Activated CD4-positive, CD25-positive, alpha-beta regulatory T cell treated with anti-CD3 and anti-CD28 coated beads, Interleukin-2, amount 50 U/mL, for 72 hours (primary cell): ENCODE results near the gene GLT8D2.
"Not testable (repeated sequence)": the region's sequence is repeated elsewhere in the genome, so short reads cannot be mapped to it uniquely, and the experiment has no call there.

Experiments used
- DNase-seq: peaks from one replicate; pipeline ENCODE4 v3.0.0; 2021

Gene GLT8D2

DNA sequence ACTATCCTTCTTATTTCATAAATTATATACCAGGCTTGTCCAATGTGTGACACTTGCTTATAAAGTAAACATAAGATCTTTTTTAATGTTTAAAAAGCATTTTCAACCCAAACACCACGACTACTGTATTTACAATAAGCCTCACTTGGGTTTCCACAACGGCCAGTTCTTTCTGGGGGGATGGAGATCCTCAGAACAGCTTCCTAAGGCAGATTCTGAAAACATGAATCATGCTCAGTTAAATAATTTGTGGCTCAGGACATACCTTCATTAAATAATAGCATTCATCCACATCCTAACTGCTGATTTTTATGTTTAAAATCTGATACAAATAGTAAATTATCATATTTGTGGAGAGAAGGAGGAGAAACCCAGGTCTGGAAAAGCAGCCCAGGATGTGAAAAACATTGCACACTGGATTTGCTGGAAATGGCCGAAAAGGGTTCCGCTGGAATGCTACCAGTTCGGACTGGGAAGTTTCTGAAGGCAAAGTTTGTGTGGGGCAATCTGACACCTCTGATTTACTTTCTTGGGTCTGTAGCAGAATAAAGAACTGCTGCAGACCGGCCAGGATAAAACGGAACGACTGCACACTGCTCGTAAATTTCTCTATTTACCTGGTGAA, 597 bp downstream of the GLT8D2 start:
- no peak for DNase-seq

DNA sequence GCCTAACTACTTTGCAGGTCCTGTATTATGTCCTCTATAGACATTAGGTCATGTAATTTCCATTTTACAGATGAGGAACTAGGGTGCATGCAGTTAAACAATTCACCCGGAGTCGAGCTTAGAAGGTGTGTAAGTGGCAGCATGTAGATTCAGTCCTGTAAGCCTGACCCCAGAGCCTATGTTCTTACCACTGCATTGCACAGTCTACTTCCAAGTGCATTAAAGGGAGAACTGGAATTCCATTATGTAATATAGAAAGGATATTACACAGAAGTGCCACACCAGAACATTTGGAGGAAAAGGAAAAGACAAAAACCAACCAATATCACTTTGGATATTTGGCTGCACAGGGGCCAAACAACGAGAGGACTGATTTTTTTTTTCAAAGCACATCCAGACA, 1.2 kb downstream of the GLT8D2 start:
- DNase-seq, result no peak

DNA sequence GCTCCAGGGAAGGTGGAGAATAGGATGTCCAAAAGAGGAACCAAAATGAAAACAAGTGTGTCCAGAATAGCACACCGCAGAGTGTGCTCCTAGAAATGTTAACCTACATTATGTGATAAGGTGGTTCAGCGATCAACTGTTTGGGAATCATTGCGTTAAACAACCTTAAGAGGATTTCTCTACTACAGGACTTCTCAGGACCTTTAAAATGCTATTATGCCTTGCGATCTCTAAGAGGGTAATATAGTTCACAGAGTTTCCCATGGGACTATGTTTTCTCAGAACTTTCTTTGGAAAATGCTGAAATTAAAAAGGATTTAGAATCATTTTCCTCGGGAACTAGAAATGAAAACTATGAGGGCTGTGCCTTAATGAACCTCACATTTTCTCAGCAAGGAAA, 1.8 kb downstream of the GLT8D2 start:
- DNase-seq, result no peak

DNA sequence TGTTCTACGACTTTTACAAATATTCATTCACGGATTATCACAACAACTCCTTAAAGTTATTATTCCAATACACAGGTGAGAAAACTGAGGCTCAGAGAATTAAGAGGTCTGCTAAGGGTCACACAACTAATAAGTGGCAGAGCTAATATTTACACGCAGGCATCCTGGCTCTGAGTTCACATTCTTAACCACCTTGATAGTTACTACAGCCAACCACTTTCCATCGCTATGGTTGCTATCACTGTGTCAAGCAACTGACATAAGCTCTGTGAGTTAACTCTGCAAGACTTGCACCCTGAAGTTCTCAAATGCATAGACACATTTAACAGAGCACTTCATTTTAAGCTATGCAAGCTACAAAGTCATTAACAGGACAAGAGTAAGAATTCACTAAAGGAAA, 3.7 kb downstream of the GLT8D2 start:
- DNase-seq, result no peak

DNA sequence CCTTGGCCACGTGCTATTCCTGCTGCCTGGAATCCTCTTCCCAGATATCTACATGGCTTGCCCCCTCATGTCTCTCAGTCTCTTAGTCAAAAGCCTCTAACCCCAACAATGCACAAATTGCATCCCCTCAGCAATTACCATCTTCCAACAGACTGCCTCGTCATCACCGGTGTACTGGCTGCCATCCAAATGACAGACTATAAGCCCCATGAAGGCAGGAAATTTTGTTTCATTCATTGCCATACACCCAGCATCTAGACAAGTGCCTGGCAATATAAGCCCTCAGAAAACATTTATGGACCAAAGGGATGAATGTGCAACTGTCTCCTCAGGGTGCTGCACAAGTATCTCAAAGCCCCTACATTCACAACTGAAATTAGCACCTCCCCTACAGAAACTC, 5.8 kb downstream of the GLT8D2 start:
- DNase-seq, result no peak

DNA sequence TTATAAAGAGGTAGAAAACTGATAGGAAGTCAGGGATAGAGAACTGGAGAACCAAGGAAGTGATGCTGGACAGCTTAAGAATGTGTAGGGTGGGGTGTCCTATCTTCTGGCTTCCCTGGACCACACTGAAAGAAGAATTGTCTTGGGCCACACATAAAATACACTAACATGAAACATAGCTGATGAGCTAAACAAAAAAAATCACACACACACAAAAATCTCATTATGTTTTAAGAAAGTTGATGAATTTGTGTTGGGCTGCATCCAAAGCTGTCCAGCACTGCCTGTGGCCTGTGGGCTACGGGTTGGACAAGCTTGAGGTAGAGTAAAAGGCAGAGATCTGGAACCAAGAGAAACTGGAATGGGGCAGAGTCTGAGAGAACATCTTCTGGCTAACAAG, 7.4 kb downstream of the GLT8D2 start:
- DNase-seq, result no peak

DNA sequence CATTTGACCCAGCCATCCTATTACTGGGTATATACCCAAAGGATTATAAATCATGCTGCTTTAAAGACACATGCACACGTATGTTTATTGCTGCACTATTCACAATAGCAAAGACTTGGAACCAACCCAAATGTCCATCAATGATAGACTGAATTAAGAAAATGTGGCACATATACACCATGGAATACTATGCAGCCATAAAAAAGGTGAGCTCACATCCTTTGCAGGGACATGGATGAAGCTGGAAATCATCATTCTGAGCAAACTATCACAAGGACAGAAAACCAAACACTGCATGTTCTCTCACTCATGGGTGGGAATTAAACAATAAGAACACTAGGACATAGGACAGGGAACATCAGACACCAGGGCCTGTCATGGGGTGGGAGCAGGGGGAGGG, 10.2 kb downstream of the GLT8D2 start:
- not testable (repeated sequence) for DNase-seq

DNA sequence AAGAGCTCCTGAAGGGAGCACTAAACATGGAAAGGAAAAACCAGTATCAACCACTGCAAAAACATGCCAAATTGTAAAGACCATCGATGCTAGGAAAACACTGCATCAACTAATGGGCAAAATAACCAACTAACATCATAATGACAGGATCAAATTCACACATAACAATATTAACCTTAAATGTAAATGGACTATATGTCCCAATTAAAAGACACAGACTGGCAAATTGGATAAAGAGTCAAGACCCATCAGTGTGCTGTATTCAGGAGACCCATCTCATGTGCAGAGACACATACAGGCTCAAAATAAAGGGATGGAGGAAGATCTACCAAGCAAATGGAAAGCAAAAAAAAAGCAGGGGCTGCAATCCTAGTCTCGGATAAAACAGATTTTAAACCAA, 13.8 kb downstream of the GLT8D2 start:
- not testable (repeated sequence) for DNase-seq

DNA sequence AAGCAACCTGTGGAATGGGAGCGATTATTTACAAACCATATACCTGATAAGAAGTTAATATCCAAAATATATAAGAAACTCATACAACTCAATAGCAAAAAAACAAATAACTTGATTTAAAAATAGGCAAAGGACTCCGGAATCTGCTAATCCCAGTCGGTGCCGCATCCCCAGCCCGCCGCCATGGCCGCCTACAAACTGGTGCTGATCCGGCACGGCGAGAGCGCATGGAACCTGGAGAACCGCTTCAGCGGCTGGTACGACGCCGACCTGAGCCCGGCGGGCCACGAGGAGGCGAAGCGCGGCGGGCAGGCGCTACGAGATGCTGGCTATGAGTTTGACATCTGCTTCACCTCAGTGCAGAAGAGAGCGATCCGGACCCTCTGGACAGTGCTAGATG, 19.4 kb downstream of the GLT8D2 start:
- not testable (repeated sequence) for DNase-seq

DNA sequence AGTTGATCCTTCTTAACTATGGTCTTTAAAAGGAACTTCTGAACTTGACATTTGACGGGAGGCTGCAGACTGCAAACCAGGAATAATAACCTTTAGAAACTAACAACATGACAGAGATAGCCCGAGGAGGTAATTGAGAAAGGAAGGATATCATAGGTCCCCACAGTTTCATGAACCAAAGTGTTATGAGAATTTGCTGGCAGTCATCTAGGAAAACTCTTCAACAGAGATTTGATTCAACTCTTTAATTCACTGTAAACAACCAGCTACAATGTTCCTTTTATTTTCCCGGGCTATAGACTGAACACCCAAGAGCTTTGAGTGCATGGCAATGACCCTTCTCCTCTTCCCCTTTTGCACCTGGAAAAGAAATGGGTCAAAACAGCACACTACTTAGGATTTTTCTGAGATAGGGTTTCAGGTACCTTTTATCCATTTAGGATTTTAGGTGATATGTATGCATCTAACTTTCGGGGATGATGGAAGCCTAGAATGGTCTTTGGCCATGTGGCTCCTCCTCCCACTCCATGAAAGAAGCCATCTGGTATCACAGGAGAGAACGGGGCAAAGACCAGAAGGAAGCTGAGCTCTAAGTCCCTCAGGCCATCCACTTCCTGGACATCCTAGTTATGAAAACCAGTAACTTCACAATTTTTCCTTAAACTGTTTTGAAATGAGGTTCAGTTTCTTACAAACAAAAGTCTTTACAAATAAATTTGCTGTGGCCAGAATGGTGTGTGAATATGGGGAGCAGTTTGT, 23.0 kb downstream of the GLT8D2 start:
- DNase-seq, result no peak

DNA sequence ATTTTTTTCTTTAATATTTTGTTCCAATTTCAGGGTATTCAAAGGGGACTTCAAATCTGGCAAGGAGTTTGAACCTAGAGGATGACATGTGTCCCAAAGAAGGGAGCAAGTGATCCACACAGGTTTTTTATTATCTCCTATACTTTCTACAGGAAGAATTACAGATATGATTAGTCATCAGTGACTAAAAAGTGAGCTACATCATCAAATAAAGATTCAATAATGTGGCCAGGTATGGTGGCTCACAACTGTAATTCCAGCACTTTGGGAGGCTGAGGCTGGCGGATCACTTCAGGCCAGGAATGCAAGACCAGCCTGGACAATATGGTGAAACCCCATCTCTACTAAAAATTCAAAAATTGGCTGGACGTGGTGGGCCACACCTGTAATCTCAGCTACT, 24.2 kb downstream of the GLT8D2 start:
- DNase-seq, result no peak

DNA sequence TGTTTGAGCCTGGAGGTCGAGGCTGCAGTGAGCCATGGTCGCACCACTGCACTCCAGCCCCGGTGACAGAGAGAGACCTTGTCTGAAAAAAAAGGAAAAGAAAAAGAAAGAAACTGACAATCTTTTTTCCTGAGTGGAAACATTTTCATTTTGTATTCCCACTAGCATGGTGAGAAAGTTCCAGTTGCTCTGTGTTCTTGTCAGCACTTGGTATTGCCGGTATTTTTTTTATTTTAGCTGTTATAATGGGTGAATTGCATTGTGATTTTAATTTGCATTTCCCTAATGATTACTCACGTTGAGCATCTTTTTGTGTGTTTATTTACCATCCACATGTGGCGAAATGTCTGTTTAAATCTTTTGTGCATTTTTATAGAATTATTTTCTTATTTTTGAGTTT, 25.6 kb downstream of the GLT8D2 start:
- no peak for DNase-seq

DNA sequence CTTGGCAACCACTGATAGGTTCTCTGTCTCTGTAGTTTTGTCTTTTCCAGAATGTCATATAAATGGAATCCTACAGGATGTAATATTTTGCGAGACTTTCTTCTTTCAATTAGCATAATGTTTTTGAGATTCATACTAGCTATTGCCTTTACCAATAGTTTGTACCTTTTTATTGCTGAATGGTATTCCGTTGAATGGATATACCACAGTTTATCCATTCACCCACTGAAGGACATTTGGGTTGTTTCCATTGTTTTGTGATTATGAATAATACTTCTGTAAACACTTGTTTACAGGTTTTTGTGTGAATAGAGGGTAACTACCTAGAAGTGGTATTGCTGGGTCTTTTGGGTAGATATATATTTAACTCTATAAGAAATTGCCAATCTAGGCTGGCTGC, 26.3 kb downstream of the GLT8D2 start:
- no peak for DNase-seq

DNA sequence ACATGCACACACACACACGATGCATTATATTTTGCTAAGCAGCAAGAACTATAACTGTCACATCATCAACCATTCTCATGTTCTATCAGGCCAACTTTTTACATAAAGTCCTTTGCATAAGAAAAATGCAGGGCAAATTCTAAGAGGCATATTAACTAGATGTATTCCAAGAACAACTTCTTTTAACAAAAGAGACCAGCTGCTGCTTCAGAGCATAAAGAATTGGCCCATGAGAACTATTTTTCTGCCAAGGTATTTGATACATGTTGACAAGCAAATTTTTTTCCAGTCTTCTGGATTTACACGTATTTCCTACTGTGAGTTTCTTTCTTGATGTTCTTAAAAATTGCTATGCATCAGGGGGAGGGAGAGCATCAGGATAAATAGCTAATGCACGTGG, 27.2 kb downstream of the GLT8D2 start:
- DNase-seq, result no peak

DNA sequence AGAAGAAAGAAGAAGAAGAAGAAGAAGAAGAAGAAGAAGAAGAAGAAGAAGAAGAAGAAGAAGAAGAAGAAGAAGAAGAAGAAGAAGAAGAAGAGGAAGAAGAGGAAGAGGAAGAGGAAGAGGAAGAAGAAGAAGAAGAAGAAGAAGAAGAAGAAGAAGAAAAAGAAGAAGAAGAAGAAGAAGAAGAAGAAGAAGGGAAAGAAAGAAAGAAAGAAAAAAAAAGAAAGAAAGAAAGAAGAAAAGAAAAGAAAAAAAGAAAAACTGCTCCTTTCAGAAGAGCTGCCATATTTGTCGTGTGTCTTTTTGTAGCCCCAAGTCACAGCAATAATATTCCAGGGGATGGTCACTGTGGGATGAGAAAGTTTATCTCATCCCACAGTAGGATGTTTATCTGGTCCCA, 28.1 kb downstream of the GLT8D2 start:
- DNase-seq, result not testable (repeated sequence)

DNA sequence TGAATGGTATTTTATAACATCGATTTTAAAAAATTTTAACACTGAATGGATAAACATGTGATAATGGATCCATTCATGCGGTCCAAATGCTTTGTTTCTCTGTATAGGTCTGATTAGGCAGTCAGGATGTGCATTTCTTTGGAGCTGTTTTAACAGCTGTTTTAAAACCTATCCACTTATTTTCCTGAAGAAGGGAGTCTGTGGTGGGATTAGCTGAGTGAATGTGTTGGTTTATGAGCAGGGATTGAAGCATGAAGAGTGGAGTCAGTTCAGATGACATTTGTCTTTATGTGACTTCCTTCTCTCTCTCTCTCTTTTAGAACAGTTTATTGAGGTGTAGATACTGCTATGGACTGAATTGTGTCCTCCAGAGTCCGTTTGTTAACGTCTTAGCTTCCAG, 37.7 kb downstream of the GLT8D2 start:
- DNase-seq, result no peak

DNA sequence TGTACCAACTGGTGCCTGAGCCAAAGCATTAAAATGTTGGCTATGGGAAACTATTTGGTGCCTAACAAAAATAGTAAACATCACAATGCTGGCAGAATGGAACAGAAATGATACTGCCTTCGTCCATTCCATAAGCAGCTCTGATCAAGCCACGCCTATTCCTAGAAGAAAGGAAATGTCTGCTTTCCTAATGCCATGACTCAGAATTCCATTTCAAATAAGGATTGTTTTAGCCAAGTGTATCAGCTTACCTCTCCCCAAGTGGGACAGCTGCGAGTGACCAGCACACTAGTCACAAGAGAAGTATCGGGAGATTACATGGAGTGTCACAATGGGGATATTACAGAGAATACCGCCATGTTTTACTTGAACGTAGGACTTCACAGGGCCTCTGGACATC, 38.7 kb downstream of the GLT8D2 start:
- DNase-seq, result no peak

DNA sequence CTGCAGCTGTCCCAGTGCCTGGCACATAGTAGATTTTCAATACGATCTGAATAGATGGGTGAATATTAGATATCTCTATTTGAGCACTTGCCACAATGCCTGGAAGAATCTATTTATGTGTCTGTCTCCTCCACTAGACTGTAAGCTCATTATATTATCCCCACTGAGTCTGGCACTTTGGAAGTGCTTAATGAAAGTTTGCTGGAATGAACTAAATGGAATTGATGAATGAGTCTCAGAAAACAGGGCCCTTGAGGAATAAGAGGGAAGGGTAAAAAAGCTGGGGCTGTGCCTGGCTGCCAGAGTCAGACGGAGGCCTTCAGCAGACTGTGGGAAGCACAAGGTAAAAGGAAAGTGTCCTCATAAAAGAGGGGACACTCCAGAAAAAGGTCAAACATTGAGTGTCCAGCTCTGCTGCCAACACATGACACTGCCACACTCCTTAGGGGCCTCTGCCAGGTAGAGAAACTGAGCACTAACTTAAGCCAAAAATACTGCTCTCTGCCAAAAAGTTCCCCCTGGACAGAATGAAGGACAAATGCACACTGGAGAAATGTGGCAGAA, 39.3 kb downstream of the GLT8D2 start:
- DNase-seq, result no peak

DNA sequence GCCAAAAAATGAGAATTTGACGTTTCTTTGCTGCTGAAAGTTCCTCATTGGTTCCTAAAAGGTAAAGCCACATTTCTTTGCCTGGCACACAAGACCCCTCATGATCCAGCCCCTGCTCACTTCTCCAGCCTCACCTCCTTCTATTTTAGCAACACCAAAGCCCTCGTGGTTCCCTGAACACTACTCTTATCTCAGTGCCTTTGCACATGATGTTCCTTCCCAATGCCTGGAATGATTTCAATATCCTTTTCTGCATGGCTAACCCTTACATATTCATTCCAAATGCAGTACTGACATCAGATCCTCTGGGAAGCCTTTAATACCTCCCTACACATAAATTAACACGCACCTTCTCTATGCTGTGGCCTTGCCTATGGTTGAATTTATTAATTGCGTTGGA, 39.9 kb downstream of the GLT8D2 start:
- no peak for DNase-seq

DNA sequence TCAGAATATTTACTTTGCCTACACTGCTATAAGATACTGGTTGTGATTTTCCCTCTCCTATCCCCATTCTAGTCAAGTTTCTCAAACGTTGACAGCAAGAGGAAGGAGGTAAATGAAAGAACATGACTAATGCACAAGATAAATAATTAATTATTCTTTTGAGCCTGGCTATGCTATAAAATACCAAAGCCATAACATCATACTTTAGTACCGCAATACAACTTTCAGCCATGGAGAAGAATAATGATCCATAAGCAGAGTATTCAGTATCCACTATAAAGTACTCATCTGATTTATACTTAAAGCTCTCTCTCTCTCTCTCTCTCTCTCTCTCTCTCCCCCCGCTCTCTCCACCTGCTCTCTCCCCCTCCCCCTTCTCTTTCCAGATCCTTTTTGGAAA, 43.1 kb downstream of the GLT8D2 start:
- DNase-seq, result no peak

DNA sequence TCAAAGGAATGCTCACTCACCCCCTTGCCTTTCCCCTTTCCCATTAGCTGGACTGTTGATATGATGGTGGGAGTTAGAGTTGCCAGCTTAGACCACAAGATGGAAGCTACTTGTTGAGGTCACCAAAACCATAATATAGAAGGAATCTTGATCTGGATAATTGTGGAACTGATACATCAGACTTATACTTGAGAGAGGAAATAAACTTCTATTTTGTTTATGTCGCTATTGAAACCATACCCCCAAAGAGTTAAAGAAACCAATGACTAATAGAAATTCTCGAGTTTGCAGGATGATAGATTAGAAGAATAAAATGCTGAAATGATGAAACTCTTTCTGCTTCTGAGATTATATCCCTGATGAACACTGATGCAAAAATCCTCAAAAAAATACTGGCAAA, 46.4 kb downstream of the GLT8D2 start:
- no peak for DNase-seq

DNA sequence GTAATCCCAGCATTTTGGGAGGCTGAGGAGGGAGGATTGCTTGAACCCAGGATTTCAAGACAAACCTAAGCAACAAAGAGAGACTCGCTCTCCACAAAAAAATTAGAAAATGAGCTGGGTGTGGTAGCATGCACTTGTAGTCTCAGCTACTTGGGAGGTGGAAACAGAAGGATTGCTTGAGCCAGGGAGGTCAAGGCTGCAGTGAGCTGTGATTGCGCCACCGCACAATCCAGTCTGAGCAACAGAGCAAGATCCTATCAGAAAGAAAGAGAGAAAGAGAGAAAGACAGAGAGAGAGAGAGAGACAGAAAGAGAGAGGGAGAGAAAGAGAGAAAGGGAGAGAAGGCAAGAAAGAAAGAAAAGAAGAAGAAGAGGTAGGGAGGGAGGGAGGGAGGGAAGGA, 47.3 kb downstream of the GLT8D2 start:
- no peak for DNase-seq

DNA sequence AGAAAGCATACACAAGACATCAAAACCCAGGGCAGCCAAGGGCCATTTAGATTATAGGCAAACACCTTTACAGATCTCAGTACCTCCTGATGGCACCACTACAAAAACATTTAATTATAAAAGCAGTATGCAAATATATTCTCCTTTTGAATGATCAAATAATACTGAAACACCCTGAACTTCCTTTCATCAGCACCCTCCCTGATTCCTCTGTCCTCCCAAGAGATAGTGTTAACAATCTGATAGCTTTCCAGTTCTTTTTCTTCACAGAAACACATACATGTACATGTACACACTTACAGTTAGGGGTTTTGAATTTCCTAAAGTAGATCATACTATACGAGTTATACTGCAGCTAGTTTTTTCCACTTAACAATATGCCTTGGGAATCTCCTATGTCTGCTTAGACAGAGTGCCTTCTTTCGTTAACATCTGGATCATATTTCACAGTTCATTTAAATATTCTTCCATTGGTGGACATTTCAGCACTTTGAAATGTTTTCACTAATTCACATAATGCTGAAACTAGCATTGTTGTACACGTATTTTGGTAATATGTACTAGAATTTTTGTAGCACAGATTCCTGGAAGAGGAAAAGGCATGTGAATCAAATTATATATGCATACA, 49.1 kb downstream of the GLT8D2 start:
- DNase-seq, result no peak

DNA sequence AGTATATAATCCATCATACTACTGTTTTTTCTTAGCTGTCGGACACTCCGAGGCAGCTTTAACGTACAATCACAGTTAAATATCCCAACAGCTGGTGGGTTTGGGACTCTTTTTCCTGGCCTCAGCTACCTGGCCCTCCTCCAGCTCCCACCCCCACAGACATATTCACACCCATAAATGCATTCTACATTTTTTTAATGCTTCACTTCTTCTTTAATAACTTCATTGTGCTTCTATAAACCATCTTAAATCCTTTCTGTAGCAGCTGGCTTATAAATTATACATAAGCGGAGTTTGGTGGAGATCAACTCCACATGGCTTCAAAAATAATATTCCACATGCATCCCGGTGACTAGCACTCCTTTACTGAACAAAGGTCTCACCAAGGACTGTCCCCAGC, 51.0 kb downstream of the GLT8D2 start:
- DNase-seq, result no peak
